Right atrium auricular region (tissue), 2 donors: ENCODE data around the gene TFRC. TPM values are rescaled to one million over a fixed set of nuclear protein-coding genes. Genes with fewer than 3 reads are reported as not detected.

Experiments used
- DNase-seq: peaks from one replicate; pipeline ENCODE4 v3.0.0-alpha.2; 2019; ENCODE audit warnings: low spot score
- H3K27ac ChIP-seq, 2 donors: fragments of 200-600 bp; sonication (generic); 1 replicate in 1 of 2; 2 replicates in 1 of 2; pipeline ENCODE4 v1.5.1; 2016 to 2019
- H3K27me3 ChIP-seq, 2 donors: fragments of 200-600 bp; sonication (generic); one replicate each; pipeline versions ENCODE4 v1.5.1 to v1.6.0; 2017 to 2019
- H3K36me3 ChIP-seq: fragments of 200-600 bp; sonication (generic); one replicate; pipeline ENCODE4 v1.5.1; 2016
- H3K4me1 ChIP-seq, 2 donors: fragments of 200-600 bp; sonication (generic); one replicate each; pipeline versions ENCODE4 v1.5.1 to v1.6.0; 2017 to 2019
- H3K4me3 ChIP-seq, 2 donors: fragments of 200-600 bp; sonication (generic); 1 replicate in 1 of 2; 2 replicates in 1 of 2; pipeline ENCODE4 v1.5.1; 2017 to 2019; ENCODE audit warnings: mild to moderate bottlenecking in 1 of 2, moderate library complexity in 1 of 2
- H3K9me3 ChIP-seq, 2 donors: fragments of 200-600 bp; sonication (generic); one replicate each; pipeline ENCODE4 v1.5.1; 2019
- CTCF ChIP-seq, 2 donors: fragments of 200-600 bp; sonication (generic); IDR thresholded peaks; one replicate each; pipeline ENCODE4 v1.5.1; 2019; ENCODE audit warnings: antibody characterized with exemption in 2 of 2
- total RNA-seq, 2 donors: library from RNA; depleted of rRNA; stranded (reverse); fragments of >200 nt; gene quantifications; one replicate each; pipeline ENCODE4 v1.1.0, GENCODE V29; 2016

Gene TFRC
- total RNA-seq, 2 donors from 2014 or later: 47.9 to 98.0 TPM

- TF ChIP-seq CTCF (IDR thresholded peaks at IDR 0.05): no peak
- Histone ChIP-seq H3K4me3 (no peak overlapping the region), H3K9me3 (no peaks in the 10 kb centered on the region), H3K4me1 (no peaks in the 10 kb centered on the region), H3K36me3 (no peaks in the 10 kb centered on the region), H3K27ac (no peak overlapping the region), H3K27me3 (no peaks in the 10 kb centered on the region)
- no peak for DNase-seq
Observed at GRCh38 chr3:196122021-196122687, 40.3 kb upstream of the TFRC start.

- H3K9me3 ChIP-seq: no peaks in the 10 kb centered on the region
- no peak for DNase-seq
- no peak for TF ChIP-seq CTCF (IDR thresholded peaks at IDR 0.05)
- H3K4me1 ChIP-seq: no peaks in the 10 kb centered on the region
- H3K4me3 ChIP-seq: no peak overlapping the region
- no peaks in the 10 kb centered on the region for H3K36me3 ChIP-seq
- no peaks in the 10 kb centered on the region for H3K27me3 ChIP-seq
- H3K27ac ChIP-seq: no peak overlapping the region
Observed at GRCh38 chr3:196121066-196121465, 39.2 kb upstream of the TFRC start.

GRCh38 chr3:196120291-196120951 lies 38.5 kb upstream of the TFRC start:
- no peak overlapping the region for H3K27ac ChIP-seq
- no peaks in the 10 kb centered on the region for H3K9me3 ChIP-seq
- no peak overlapping the region for H3K4me3 ChIP-seq
- no peaks in the 10 kb centered on the region for H3K4me1 ChIP-seq
- no peaks in the 10 kb centered on the region for H3K27me3 ChIP-seq
- no peaks in the 10 kb centered on the region for H3K36me3 ChIP-seq
- TF ChIP-seq CTCF (IDR thresholded peaks at IDR 0.05): no peak
- no peak for DNase-seq

GRCh38 chr3:196117809-196118208 lies 35.9 kb upstream of the TFRC start:
- H3K36me3 ChIP-seq: no peaks in the 10 kb centered on the region
- no peak overlapping the region for H3K4me3 ChIP-seq
- H3K27ac ChIP-seq: no peak overlapping the region
- no peaks in the 10 kb centered on the region for H3K27me3 ChIP-seq
- DNase-seq: no peak
- no peaks in the 10 kb centered on the region for H3K9me3 ChIP-seq
- no peaks in the 10 kb centered on the region for H3K4me1 ChIP-seq
- no peak for TF ChIP-seq CTCF (IDR thresholded peaks at IDR 0.05)

GRCh38 chr3:196115678-196116083 lies 33.8 kb upstream of the TFRC start:
- Histone ChIP-seq H3K27ac (no peak overlapping the region), H3K9me3 (no peaks in the 10 kb centered on the region), H3K4me1 (no peaks in the 10 kb centered on the region), H3K36me3 (no peaks in the 10 kb centered on the region), H3K4me3 (no peak overlapping the region), H3K27me3 (no peaks in the 10 kb centered on the region)
- DNase-seq: no peak
- no peak for TF ChIP-seq CTCF (IDR thresholded peaks at IDR 0.05)
